B cell (primary cell): ENCODE results near the gene EFCAB12. TPM values are rescaled to one million over a fixed set of nuclear protein-coding genes. Genes with fewer than 3 reads are reported as not detected.

ENCODE experiments used
- polyA plus RNA-seq: library from polyadenylated mRNA; depleted of rRNA; stranded (reverse); fragments of >200 nt; gene quantifications from 2 replicates; pipeline ENCODE4 v1.2.3, GENCODE V29; 2012
- small RNA-seq: library from RNA; depleted of rRNA; stranded (forward); fragments of <200 nt; gene quantifications from one replicate; pipeline ENCODE3, GENCODE V24; 2012; ENCODE audit warnings: low replicate concordance, low read depth; ENCODE audit not compliant: insufficient read length
- total RNA-seq, 2 donors: library from RNA; stranded (reverse); fragments of 120-200 nt in 1 of 2; gene quantifications; 1 replicate in 1 of 2; 2 replicates in 1 of 2; pipeline versions ENCODE4 v1.2.3 to v1.2.4, GENCODE V29; 2013 to 2022

The EFCAB12 gene
- total and polyA plus RNA-seq, 2 donors (not counting 1 experiment from before 2014, with no cell fraction given), result 3.5 to 6.5 TPM

Small RNAs within 50 kb of the gene (small RNA-seq; reads per million reads assigned to genes)
- gene SNORA7B, result 9.5 reads per million, percentile 82 among the genes with 10 or more reads in this experiment

Other genes starting within 250 kb of the EFCAB12 start
- gene CNBP, start 244.7 kb downstream of the EFCAB12 start, total RNA-seq, result 294 and 304 TPM in 2 replicates
- 167 and 192 TPM in 2 replicates for gene CNBP, start 244.7 kb downstream of the EFCAB12 start, polyA plus RNA-seq
- 85.9 and 87.6 TPM in 2 replicates for gene COPG1, start 179.0 kb downstream of the EFCAB12 start, total RNA-seq
- 48.9 and 56.0 TPM in 2 replicates for gene COPG1, start 179.0 kb downstream of the EFCAB12 start, polyA plus RNA-seq
- 22.1 and 22.5 TPM in 2 replicates for gene HMCES, start 149.8 kb downstream of the EFCAB12 start, total RNA-seq
- gene HMCES, start 149.8 kb downstream of the EFCAB12 start, polyA plus RNA-seq, result 35.6 and 67.9 TPM in 2 replicates
- 140 and 144 TPM in 2 replicates for gene MBD4, start 11.3 kb upstream of the EFCAB12 start, total RNA-seq
- 89.7 and 95.7 TPM in 2 replicates for gene MBD4, start 11.3 kb upstream of the EFCAB12 start, polyA plus RNA-seq
- gene IFT122, start 11.6 kb upstream of the EFCAB12 start, total RNA-seq, result 28.7 and 34.3 TPM in 2 replicates
- 14.0 and 15.9 TPM in 2 replicates for gene IFT122, start 11.6 kb upstream of the EFCAB12 start, polyA plus RNA-seq
- 0.10 TPM in 1 of 2 replicates, not detected in the other for gene RHO, start 100.0 kb upstream of the EFCAB12 start, total RNA-seq
- 0.04 TPM in 1 of 2 replicates, not detected in the other for gene RHO, start 100.0 kb upstream of the EFCAB12 start, polyA plus RNA-seq
- not detected in 2 replicates for gene H1-8, start 114.5 kb upstream of the EFCAB12 start, total RNA-seq
- not detected in 2 replicates for gene H1-8, start 114.5 kb upstream of the EFCAB12 start, polyA plus RNA-seq
- gene PLXND1, start 178.0 kb upstream of the EFCAB12 start, total RNA-seq, result 74.4 and 89.8 TPM in 2 replicates
- gene PLXND1, start 178.0 kb upstream of the EFCAB12 start, polyA plus RNA-seq, result 2.4 and 3.3 TPM in 2 replicates